ENCODE data around the gene GSK3B.

GSK3B gene

DNA sequence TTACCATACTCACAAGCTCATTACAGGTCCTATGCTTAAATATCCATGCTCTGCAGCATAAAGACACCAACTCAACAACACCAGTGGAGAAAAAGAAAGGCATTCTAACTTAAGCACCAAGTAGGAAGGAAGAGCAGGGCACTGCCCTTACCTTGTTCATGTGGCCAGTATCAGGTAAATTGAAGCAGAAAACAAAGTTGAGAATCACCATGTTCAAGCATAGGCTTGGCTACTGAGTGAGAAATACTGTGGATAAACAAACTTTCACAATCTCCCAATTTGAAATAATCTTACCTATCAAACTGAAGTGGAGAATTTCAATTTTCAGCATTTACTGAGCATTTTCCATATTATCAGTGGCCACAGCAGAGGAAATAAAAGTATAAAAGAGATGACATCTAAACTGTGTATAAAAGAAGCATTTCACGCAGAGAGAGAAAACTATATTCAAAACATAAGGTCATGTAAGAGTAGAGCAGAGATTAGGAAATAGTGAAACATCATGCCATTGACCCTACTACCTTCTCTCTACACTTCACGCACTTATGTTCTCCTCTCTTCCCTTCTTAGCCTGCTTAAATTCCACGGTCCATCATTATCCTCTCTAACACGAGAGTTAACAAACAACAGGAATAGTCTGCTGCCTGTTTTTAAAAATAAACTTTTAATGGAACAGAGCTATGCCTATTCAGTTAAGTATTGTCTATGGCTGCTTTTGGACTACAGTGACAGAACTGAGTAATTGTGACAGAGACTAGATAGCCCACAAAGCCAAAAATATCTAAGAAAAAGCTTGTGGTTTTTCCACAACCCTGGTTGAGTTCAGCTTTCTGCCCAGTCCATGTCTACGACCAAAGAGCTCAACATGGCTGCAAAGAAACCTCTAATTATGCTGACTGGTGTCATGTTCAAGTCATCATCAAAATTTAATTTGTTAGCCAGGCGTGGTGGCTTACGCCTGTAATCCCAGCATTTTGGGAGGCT, 169.8 kb downstream of the GSK3B start:
- no peak for DNase-seq (ENCODE audit: low read depth)
- in situ Hi-C loops (cut with HindIII; ENCODE audit: low sequenced_read_pairs), result no loop called here
- H3K4me3 ChIP-seq (ENCODE audit: low read depth, low read length), result no peak overlapping the region
- TF ChIP-seq, protein P1, sequence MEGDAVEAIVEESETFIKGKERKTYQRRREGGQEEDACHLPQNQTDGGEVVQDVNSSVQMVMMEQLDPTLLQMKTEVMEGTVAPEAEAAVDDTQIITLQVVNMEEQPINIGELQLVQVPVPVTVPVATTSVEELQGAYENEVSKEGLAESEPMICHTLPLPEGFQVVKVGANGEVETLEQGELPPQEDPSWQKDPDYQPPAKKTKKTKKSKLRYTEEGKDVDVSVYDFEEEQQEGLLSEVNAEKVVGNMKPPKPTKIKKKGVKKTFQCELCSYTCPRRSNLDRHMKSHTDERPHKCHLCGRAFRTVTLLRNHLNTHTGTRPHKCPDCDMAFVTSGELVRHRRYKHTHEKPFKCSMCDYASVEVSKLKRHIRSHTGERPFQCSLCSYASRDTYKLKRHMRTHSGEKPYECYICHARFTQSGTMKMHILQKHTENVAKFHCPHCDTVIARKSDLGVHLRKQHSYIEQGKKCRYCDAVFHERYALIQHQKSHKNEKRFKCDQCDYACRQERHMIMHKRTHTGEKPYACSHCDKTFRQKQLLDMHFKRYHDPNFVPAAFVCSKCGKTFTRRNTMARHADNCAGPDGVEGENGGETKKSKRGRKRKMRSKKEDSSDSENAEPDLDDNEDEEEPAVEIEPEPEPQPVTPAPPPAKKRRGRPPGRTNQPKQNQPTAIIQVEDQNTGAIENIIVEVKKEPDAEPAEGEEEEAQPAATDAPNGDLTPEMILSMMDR (IDR thresholded peaks at IDR 0.05; ENCODE audit: low read depth, low read length, missing control alignments), result no peak

DNA sequence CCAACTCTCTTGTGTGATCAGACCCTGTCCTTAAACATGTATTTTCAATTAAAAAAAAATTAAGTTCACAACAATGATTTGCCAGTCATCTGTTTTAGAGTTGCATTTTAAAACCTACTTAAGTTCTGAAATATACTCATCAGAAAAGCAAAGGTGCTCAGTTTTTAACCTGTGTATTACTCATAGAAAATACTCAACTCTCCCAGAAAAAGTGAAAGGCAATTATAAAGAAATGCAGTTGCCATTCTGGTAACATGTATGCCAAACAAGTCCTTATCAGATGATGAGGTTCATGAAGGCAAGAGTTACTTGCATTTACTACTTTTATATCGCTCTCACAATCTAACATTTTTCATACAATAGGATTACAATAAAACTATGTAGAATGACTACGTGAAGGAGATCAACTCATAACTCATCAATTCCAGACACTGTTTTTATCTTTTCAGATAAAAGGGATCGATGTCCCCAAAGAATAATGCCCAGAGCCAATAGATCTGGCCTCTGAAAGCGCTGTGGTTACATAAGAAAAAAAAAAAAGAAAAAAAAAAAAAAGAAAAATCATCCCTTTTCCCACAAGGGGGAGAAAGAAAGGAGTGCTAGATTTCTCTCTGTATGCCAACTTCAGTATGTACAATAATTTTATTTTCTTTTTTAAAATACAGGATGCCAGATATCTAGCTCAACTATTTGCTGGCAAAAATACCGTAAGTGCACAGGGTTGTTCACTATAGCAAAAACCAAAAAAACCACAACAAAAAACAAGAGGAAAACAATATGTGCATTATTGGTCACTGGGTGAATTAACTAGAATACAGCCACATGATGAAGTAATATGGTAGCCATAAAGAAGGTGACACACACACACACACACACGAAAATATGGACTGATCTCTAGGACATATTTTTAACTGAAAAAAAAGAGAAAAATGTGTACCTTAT, 175.0 kb downstream of the GSK3B start:
- TF ChIP-seq, protein P1 (IDR thresholded peaks at IDR 0.05; ENCODE audit: low read depth, low read length, missing control alignments), result no peak

DNA sequence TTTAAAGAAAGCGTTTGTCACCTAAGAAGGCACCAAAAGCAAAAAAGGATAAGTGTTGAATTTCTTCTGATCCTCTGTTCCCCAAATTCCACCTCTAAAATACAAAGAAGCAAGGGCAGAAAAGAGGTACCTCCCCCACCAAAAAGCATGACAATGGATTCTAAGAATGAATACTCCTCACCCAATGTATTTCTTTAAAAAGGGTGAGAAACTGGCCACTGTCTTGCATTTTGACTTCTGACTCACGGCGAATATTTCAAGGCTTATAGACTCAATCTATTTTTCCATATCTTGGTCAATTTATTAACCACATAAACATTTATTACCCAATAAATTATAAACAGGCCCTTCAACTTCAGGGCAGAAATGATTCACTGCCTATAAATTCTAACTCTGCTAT, 181.2 kb downstream of the GSK3B start:
- no peak for DNase-seq (ENCODE audit: low read depth)
- no peak overlapping the region for H3K4me3 ChIP-seq (ENCODE audit: low read depth, low read length)
- in situ Hi-C loops (cut with HindIII; ENCODE audit: low sequenced_read_pairs), result no loop called here
- TF ChIP-seq, protein P1 (IDR thresholded peaks at IDR 0.05; ENCODE audit: low read depth, low read length, missing control alignments), result no peak

More for the DNA sequence above, 175.0 kb downstream of the GSK3B start:
- H3K4me3 ChIP-seq (ENCODE audit: low read depth, low read length), result no peak overlapping the region
- in situ Hi-C loops (cut with HindIII; ENCODE audit: low sequenced_read_pairs), result no loop called here
- DNase-seq (ENCODE audit: low read depth), result no peak

DNA sequence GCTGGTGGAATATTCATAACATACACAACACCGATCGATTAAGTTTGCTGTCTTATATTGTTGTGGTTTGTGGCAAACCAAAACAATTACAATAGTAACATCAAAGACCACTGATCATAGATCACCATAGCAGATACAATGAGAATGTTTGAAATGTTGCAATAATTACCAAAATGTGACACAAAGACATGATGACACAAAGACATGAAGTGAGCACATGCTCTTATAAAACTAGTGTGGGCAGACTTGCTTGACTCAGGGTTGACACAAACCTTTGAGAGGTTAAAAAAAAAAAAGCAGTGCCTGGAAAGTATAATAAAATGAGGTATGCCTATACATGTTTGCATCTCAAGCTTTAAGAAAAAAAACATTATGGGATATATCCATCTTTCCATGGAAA, 182.0 kb downstream of the GSK3B start:
- DNase-seq (ENCODE audit: low read depth), result no peak
- TF ChIP-seq, protein P1 (IDR thresholded peaks at IDR 0.05; ENCODE audit: low read depth, low read length, missing control alignments), result no peak
- H3K4me3 ChIP-seq (ENCODE audit: low read depth, low read length), result no peak overlapping the region
- in situ Hi-C loops (cut with HindIII; ENCODE audit: low sequenced_read_pairs), result no loop called here

DNA sequence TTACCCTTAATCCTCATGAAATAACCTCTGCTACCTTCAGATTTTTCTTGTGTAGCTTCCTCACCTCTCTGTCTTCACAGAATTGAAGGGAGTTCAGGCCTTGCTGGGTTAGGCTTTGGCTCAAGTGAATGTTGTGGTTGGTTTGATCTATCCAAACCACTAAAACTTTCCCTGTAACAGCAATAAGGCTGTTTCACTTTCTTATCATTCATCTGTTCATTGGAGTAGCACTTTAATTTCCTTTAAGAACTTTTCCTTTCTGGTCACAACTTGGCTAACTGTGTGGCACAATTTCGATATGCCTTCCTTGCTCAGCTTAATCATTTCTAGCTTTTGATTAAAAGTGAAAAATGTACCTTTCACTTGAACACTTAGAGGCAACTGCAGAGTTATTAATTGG, 182.5 kb downstream of the GSK3B start:
- no peak overlapping the region for H3K4me3 ChIP-seq (ENCODE audit: low read depth, low read length)
- in situ Hi-C loops (cut with HindIII; ENCODE audit: low sequenced_read_pairs), result no loop called here
- peak; percentile 15 for DNase-seq (ENCODE audit: low read depth)
- TF ChIP-seq, protein P1 (IDR thresholded peaks at IDR 0.05; ENCODE audit: low read depth, low read length, missing control alignments), result no peak

DNA sequence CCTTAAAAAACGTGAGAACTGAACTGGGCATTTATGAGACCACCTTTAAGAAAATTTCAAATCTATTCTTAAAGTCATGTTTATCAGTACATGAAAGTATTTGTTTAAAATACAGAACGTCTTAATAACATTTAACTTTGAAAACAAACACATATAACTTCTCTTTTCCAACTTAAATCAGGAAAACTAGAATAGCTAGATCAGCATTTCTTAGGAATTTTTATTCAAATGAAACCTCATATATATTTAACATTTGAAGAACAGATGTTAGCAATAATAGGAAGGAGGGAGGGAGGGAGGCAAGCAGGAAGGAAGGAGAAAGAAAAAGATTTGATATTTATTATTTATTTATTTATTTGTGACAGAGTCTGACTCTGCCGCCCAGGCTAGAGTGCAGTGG, 192.2 kb downstream of the GSK3B start:
- DNase-seq (ENCODE audit: low read depth), result no peak
- TF ChIP-seq, protein P1 (IDR thresholded peaks at IDR 0.05; ENCODE audit: low read depth, low read length, missing control alignments), result no peak
- in situ Hi-C loops (cut with HindIII; ENCODE audit: low sequenced_read_pairs), result no loop called here
- no peak overlapping the region for H3K4me3 ChIP-seq (ENCODE audit: low read depth, low read length)
